Stimulated activated effector memory CD8-positive, alpha-beta T cell treated with anti-CD3 and anti-CD28 coated beads, Interleukin-12 subunit alpha, Interleukin-12 subunit beta, amount 100 ng/mL, for 72 hours (primary cell): Measurements from ENCODE around the gene HPSE.
"Not testable (repeated sequence)": the region's sequence is repeated elsewhere in the genome, so short reads cannot be mapped to it uniquely, and the experiment has no call there.

Experiments
- ATAC-seq: fragments of 150-1000 bp; cut with Tn5 transposase; 2 replicates; pipeline ENCODE4 v1.10.0; 2021
- DNase-seq, 2 donors: peaks; one replicate each; pipeline ENCODE4 v3.0.0; 2021 to 2022; ENCODE audit warnings: low spot score in 2 of 2
- H3K27ac Mint-ChIP-seq: one replicate; pipeline ENCODE4 v1.8.0; 2022; ENCODE audit warnings: mild to moderate bottlenecking, mixed read lengths
- H3K36me3 Mint-ChIP-seq: one replicate; pipeline ENCODE4 v1.8.0; 2022; ENCODE audit warnings: mild to moderate bottlenecking, mixed read lengths
- H3K4me1 Mint-ChIP-seq: one replicate; pipeline ENCODE4 v1.8.0; 2022; ENCODE audit warnings: mixed read lengths
- H3K4me3 Mint-ChIP-seq: one replicate; pipeline ENCODE4 v1.8.0; 2022; ENCODE audit warnings: mild to moderate bottlenecking, mixed read lengths
- H3K9me3 Mint-ChIP-seq: one replicate; pipeline ENCODE4 v1.8.0; 2022; ENCODE audit warnings: mixed read lengths

HPSE gene

DNA sequence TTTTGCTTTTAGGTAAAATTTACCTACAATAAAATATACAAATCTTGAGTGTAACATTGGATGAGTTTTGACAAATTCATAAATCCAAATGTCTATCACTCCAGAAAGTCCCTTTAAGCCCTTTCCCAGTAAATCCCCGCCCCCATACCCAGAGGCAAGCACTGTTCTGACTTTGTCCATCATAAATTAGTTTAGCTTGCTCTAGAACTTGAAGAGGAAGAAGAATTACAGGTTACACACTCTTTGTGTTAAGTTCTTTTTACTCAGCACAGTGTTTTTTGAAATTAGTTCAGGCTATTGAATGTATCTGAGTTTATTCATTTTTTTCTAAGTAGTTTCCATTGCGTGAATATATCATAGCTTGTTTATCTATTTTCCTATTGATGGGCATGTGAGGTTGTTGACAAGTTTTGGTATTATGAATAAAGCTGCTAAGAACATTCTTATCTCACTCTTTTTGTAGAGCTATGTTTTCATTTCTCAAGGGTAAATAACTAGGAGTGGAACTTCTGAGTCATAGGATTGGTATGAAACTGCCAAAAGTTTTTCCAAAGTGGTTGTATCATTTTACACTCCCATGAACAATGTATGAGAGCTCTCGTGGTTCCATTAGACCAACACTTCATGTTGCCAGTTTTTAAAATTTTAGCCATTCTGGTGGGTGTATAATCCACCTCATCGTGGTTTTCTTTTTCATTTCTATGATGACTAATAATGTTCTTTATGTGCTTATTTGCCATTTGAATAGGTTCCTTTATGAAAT lies 22.4 kb upstream of the HPSE start:
- Mint-ChIP-seq H3K27ac (peak overlapping the region; percentile 92), H3K36me3 (peaks cover 12% of the 10 kb centered on the region), H3K4me3 (peak overlapping the region; percentile 40), H3K4me1 (peaks cover 20% of the 10 kb centered on the region), H3K9me3 (peaks cover 4% of the 10 kb centered on the region)
- DNase-seq (no peak), ATAC-seq (peak; percentile 96)

- no peak overlapping the region for H3K27ac Mint-ChIP-seq
- ATAC-seq: no peak
Observed at GRCh38 chr4:83353516-83353915, 18.9 kb upstream of the HPSE start.

DNA sequence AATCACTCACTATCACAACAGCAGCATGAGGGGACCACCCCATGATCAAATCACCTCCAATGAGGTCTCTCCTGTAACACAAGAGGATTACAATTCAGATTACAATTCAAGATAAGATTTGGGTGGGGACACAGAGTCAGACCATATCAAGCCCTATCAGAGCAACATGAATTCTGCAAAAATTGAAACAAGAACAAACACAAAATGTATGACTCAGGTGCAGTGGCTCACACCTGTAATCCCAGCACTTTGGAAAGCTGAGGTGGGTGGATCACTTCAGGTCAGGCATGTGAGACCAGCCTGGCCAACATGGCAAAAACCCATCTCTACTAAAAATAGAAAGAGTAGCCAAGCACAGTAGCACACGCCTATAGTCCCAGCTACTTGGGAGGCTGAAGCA lies 13.4 kb upstream of the HPSE start:
- H3K9me3 Mint-ChIP-seq: peaks cover 4% of the 10 kb centered on the region
- peaks cover 4% of the 10 kb centered on the region for H3K36me3 Mint-ChIP-seq
- H3K27ac Mint-ChIP-seq: no peak overlapping the region
- ATAC-seq (no peak), DNase-seq (no peak)
- peaks cover 7% of the 10 kb centered on the region for H3K4me1 Mint-ChIP-seq
- no peak overlapping the region for H3K4me3 Mint-ChIP-seq

More at GRCh38 chr4:83353516-83353915, 18.9 kb upstream of the HPSE start:
- DNase-seq: no peak
- Mint-ChIP-seq H3K4me1 (peaks cover 27% of the 10 kb centered on the region), H3K36me3 (peaks cover 16% of the 10 kb centered on the region), H3K9me3 (peaks cover 4% of the 10 kb centered on the region), H3K4me3 (no peak overlapping the region)

DNA sequence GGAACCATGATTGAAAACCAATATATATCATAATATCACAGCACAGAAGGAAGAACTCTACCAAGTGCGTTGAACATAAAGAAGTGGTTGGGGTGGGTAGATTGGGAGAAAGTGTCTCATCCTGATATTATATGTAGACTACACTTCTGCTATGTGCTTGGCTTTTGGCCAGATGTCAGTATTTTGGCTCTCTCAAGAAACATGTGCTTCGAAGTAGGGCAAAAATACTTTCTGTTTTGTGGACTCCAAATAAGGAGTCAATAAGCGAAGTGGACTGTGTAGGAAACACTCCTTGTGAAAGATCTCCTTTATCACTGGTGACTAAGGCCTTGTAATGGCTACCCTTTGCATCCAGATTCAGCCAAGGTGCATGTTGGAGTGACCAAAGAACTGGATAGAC lies 7.8 kb upstream of the HPSE start:
- peaks cover 3% of the 10 kb centered on the region for H3K9me3 Mint-ChIP-seq
- peaks cover 6% of the 10 kb centered on the region for H3K36me3 Mint-ChIP-seq
- H3K4me3 Mint-ChIP-seq: no peak overlapping the region
- no peak overlapping the region for H3K27ac Mint-ChIP-seq
- peaks cover 23% of the 10 kb centered on the region for H3K4me1 Mint-ChIP-seq
- ATAC-seq: no peak
- DNase-seq: no peak

GRCh38 chr4:83340692-83341343 lies 6.2 kb upstream of the HPSE start:
- Mint-ChIP-seq H3K9me3 (peaks cover 3% of the 10 kb centered on the region), H3K4me1 (peaks cover 24% of the 10 kb centered on the region), H3K36me3 (peaks cover 6% of the 10 kb centered on the region), H3K27ac (peak overlapping the region; percentile 65), H3K4me3 (peak overlapping the region; percentile 2)
- DNase-seq (peak in 1 of 2 donors; percentile 63), ATAC-seq (peak; percentile 94)

- H3K4me1 Mint-ChIP-seq: peaks cover 34% of the 10 kb centered on the region
- peaks cover 3% of the 10 kb centered on the region for H3K9me3 Mint-ChIP-seq
- peaks cover 6% of the 10 kb centered on the region for H3K36me3 Mint-ChIP-seq
- H3K27ac Mint-ChIP-seq: no peak overlapping the region
- H3K4me3 Mint-ChIP-seq: no peak overlapping the region
- no peak for ATAC-seq
- no peak for DNase-seq
Observed at GRCh38 chr4:83339573-83339972, 4.9 kb upstream of the HPSE start.

- Mint-ChIP-seq H3K9me3 (peaks cover 3% of the 10 kb centered on the region), H3K4me1 (peaks cover 26% of the 10 kb centered on the region), H3K27ac (no peak overlapping the region), H3K4me3 (peak overlapping the region; percentile 93), H3K36me3 (peaks cover 5% of the 10 kb centered on the region)
- no peak for DNase-seq
- ATAC-seq: no peak
Observed at GRCh38 chr4:83335701-83336100, 1.1 kb upstream of the HPSE start.

DNA sequence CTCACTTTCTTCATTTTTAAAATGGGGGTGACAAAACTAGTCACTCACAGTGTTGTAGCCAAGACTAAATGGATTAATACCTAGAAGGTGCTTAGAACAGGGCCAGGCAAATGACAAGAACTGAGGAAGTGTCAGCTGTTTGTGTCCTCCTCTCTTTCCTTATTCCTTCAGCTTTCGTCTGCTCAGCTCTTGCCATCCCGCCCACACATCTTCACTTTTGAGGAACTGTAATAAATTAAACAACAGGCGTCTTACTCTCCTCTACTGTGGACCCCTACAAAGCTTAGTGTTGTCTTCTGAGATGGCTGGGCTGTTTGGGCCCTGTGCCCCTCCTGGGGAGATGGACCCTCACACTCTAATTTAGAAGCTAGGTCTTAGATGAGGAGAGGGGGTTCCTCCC lies 2.7 kb downstream of the HPSE start:
- DNase-seq: no peak
- Mint-ChIP-seq H3K36me3 (peaks cover 4% of the 10 kb centered on the region), H3K4me3 (no peak overlapping the region), H3K27ac (peak overlapping the region; percentile 12), H3K4me1 (peaks cover 18% of the 10 kb centered on the region), H3K9me3 (no peaks in the 10 kb centered on the region)
- ATAC-seq: no peak

GRCh38 chr4:83329521-83330110 lies 5.0 kb downstream of the HPSE start:
- no peak for ATAC-seq
- peaks cover 4% of the 10 kb centered on the region for H3K36me3 Mint-ChIP-seq
- DNase-seq: no peak
- no peak overlapping the region for H3K4me3 Mint-ChIP-seq
- H3K27ac Mint-ChIP-seq: no peak overlapping the region
- peaks cover 8% of the 10 kb centered on the region for H3K4me1 Mint-ChIP-seq
- H3K9me3 Mint-ChIP-seq: no peaks in the 10 kb centered on the region

DNA sequence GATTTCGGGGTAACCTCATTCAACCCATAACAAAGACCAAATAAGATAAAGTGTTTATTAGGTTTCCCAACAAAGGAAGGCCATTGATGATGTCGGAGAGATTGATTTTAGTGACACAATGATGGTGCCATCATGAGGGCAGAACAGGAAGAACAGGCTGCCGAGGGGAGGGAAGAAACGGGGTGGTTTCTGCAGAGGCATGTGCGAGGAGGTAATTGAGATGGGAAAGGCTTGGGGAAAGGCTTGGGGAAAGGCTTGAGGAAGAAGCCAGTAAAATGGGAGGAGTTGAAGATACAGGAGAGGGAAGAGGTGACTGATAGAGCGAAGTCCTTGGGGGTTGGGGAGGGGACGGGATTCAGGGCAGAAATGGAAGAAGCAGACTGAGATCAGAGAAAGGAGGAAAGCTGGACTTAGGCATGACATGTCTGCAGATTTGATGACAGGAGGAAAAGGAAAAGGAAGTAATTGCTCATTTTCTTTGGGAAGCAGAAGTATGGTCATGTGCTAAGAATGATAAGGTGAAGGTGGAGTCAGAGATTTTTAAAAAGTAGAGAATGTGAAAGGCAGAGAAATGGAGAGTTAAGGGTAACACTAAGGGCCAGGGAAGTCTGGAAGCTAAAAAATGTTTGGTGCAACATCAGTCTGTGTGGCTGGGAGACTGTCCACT lies 6.0 kb downstream of the HPSE start:
- ATAC-seq (no peak), DNase-seq (no peak)
- peaks cover 4% of the 10 kb centered on the region for H3K36me3 Mint-ChIP-seq
- H3K27ac Mint-ChIP-seq: no peak overlapping the region
- H3K9me3 Mint-ChIP-seq: no peaks in the 10 kb centered on the region
- H3K4me3 Mint-ChIP-seq: no peak overlapping the region
- peaks cover 8% of the 10 kb centered on the region for H3K4me1 Mint-ChIP-seq

- H3K4me3 Mint-ChIP-seq: no peak overlapping the region
Observed at GRCh38 chr4:83326546-83326945, 8.1 kb downstream of the HPSE start.

DNA sequence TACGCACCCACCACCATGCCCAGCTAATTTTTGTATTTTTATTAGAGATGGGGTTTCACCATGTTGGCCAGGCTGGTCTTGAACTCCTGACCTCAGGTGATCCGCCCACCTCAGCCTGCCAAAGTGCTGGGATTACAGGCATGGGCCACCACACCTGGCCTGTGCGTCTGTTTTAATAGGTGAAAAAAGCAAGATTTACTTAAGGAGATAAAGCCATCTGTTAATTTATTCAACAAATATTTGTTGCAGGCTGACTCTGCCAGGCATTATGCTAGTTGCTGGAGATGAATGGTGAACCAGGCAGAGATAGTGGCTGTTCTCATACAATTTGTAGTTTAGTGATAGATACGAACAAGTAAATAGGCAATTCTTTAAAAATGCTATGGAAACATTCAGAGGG lies 9.3 kb downstream of the HPSE start:
- H3K9me3 Mint-ChIP-seq, H3K4me1 Mint-ChIP-seq, H3K4me3 Mint-ChIP-seq, H3K36me3 Mint-ChIP-seq, DNase-seq, H3K27ac Mint-ChIP-seq, ATAC-seq: not testable (repeated sequence)

More at GRCh38 chr4:83326546-83326945, 8.1 kb downstream of the HPSE start:
- H3K4me1 Mint-ChIP-seq: no peaks in the 10 kb centered on the region
- no peak for ATAC-seq
- no peaks in the 10 kb centered on the region for H3K9me3 Mint-ChIP-seq
- no peak for DNase-seq
- H3K36me3 Mint-ChIP-seq: peaks cover 8% of the 10 kb centered on the region
- no peak overlapping the region for H3K27ac Mint-ChIP-seq

DNA sequence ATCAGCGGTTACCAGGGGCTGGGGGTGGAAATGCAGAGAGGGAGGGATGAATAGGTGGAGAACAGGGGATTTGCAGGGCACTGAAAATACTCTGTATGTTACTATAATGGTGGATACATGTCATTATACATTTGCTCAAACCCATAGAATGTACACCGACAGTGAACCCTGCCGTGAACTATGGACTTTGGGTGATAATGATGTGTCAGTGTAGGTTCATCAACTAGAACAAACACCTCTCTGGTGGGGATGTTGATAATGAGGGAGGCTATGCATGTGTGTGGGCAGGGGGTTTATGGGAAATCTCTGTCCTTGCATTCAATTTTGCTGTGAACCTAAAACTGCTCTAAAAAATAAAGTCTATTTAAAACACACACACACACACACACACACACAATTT lies 11.5 kb downstream of the HPSE start:
- Mint-ChIP-seq H3K9me3 (no peaks in the 10 kb centered on the region), H3K36me3 (peaks cover 20% of the 10 kb centered on the region), H3K4me3 (no peak overlapping the region), H3K4me1 (peaks cover 6% of the 10 kb centered on the region), H3K27ac (no peak overlapping the region)
- no peak for ATAC-seq
- no peak for DNase-seq

DNA sequence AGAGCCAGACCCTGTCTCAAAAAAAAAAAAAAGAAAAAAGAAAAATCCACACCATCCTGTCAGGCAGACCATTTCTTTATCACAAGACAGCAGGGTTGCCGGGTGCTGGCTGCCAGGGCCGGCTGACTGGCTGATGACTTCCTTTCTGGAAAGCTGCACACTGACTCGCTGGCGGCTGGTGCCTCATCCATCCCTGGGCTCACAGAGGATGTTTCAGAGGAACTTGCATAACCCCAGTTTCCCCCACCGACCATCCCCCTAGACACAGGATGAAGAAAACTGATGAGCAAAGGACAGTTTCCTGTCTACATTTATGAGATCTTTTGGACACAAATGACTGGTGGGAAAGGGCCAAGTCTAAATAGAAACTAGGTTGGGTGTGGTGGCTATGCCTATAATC lies 14.1 kb downstream of the HPSE start:
- peaks cover 6% of the 10 kb centered on the region for H3K4me1 Mint-ChIP-seq
- peaks cover 26% of the 10 kb centered on the region for H3K36me3 Mint-ChIP-seq
- H3K9me3 Mint-ChIP-seq: no peaks in the 10 kb centered on the region
- ATAC-seq: peak; percentile 55
- H3K4me3 Mint-ChIP-seq: no peak overlapping the region
- DNase-seq: no peak
- peak overlapping the region; percentile 40 for H3K27ac Mint-ChIP-seq

GRCh38 chr4:83318666-83319065 lies 16.0 kb downstream of the HPSE start:
- Mint-ChIP-seq H3K27ac (no peak overlapping the region), H3K4me1 (peaks cover 6% of the 10 kb centered on the region), H3K9me3 (no peaks in the 10 kb centered on the region), H3K36me3 (peaks cover 26% of the 10 kb centered on the region), H3K4me3 (no peak overlapping the region)
- ATAC-seq (no peak), DNase-seq (no peak)
